Upper lobe of right lung (tissue), 1 donor: Measurements from ENCODE around the gene RAD50. TPM values are rescaled to one million over a fixed set of nuclear protein-coding genes. Genes with fewer than 3 reads are reported as not detected.

Experiments
- ATAC-seq: fragments of 200-7000 bp; cut with Tn5 transposase; one replicate; pipeline ENCODE4 v1.9.1; 2020; ENCODE audit warnings: mild to moderate bottlenecking, moderate library complexity
- DNase-seq: peaks from one replicate; pipeline ENCODE4 v3.0.0-alpha.2; 2020
- H3K27ac ChIP-seq: fragments of 200-600 bp; one replicate; pipeline ENCODE4 v1.8.0; 2022
- H3K27me3 ChIP-seq: fragments of 200-600 bp; one replicate; pipeline ENCODE4 v1.8.0; 2022; ENCODE audit warnings: mild to moderate bottlenecking
- H3K36me3 ChIP-seq: fragments of 200-600 bp; one replicate; pipeline ENCODE4 v1.8.0; 2022
- H3K4me1 ChIP-seq: fragments of 200-600 bp; one replicate; pipeline ENCODE4 v1.8.0; 2022
- H3K4me3 ChIP-seq: fragments of 200-600 bp; one replicate; pipeline ENCODE4 v1.8.0; 2022; ENCODE audit warnings: mild to moderate bottlenecking
- H3K9me3 ChIP-seq: fragments of 200-600 bp; one replicate; pipeline ENCODE4 v1.8.0; 2022
- CTCF ChIP-seq: fragments of 200-600 bp; IDR thresholded peaks from one replicate; pipeline ENCODE4 v1.8.0; 2022; ENCODE audit warnings: antibody characterized with exemption
- intact Hi-C: fragments of 100-400 bp; cut with DNase I; formaldehyde crosslinking; loops from one replicate; pipeline ENCODE4 v1.11.0; 2022
- total RNA-seq: library from RNA; stranded (reverse); fragmentation: NEBNext Ultra II Directional; extraction: Animal tissue kit (Norgen Biotek cat#: 25700); gene quantifications from one replicate; pipeline ENCODE4 v1.2.1, GENCODE V29; 2021
- donor health status: DM: no; HTN: yes; CAD: no; lungs with severe emphysema.

The RAD50 gene
- total RNA-seq, 1 donor from 2014 or later: 32.8 TPM

DNA sequence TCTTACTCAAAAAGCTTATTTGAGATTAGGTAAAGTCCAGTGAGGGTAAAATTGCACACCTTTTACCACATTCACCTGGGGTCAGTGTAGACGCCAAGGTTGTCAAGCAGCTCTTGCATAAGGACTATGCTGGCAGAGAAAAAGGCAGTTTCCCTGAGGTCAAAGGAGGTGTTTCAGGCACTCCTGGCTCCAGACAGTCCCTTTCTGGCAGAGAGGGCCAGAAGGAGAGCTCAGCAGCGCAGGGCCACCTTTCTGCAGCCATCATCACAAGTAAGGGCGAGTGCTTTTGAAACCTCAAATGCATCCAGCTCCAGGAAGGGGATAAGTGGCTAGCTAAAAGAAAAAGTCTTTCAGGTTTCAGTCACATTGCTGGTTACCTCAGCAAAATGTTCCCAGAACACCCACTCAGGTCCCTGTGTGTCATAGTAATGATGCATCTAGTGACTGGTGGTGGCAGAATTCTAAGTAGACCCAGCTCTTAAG lies 84.5 kb downstream of the RAD50 start:
- no peak for ATAC-seq
- H3K4me1 ChIP-seq: no peaks in the 10 kb centered on the region
- H3K27me3 ChIP-seq: no peaks in the 10 kb centered on the region
- H3K4me3 ChIP-seq: no peak overlapping the region
- no peak for TF ChIP-seq CTCF
- DNase-seq: no peak
- intact Hi-C loops: no loop called here
- no peak overlapping the region for H3K27ac ChIP-seq
- H3K9me3 ChIP-seq: no peaks in the 10 kb centered on the region
- H3K36me3 ChIP-seq: peaks cover 69% of the 10 kb centered on the region

DNA sequence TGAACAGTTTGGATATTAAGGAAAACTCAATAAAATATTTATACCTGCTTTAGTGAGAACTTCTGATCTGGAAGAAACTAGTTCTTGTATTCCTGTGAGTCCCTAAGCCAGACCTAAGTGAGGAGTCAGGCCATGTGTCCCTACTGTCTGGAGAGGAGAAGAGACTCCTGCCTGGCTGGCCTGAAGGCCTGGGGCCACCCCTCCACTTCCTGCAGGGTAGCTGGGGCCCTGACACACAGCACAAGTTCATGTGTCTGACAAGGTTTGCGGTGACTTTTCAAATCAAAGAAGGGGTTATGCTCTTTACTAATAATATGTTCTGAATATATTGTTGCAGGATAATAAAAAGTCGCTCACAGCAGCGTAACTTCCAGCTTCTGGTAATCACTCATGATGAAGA lies 85.1 kb downstream of the RAD50 start:
- H3K9me3 ChIP-seq: no peaks in the 10 kb centered on the region
- H3K4me3 ChIP-seq: no peak overlapping the region
- H3K36me3 ChIP-seq: peaks cover 64% of the 10 kb centered on the region
- no peak for TF ChIP-seq CTCF
- no peaks in the 10 kb centered on the region for H3K4me1 ChIP-seq
- DNase-seq (no peak), ATAC-seq (no peak)
- intact Hi-C loops: no loop called here
- H3K27ac ChIP-seq: no peak overlapping the region
- H3K27me3 ChIP-seq: no peaks in the 10 kb centered on the region

GRCh38 chr5:132644177-132644576 lies 87.4 kb downstream of the RAD50 start:
- no peaks in the 10 kb centered on the region for H3K4me1 ChIP-seq
- peaks cover 41% of the 10 kb centered on the region for H3K36me3 ChIP-seq
- H3K27ac ChIP-seq: no peak overlapping the region
- no peaks in the 10 kb centered on the region for H3K27me3 ChIP-seq
- H3K4me3 ChIP-seq: no peak overlapping the region
- H3K9me3 ChIP-seq: no peaks in the 10 kb centered on the region
- no peak for TF ChIP-seq CTCF
- ATAC-seq: no peak
- intact Hi-C loops: no loop called here
- DNase-seq: no peak

DNA sequence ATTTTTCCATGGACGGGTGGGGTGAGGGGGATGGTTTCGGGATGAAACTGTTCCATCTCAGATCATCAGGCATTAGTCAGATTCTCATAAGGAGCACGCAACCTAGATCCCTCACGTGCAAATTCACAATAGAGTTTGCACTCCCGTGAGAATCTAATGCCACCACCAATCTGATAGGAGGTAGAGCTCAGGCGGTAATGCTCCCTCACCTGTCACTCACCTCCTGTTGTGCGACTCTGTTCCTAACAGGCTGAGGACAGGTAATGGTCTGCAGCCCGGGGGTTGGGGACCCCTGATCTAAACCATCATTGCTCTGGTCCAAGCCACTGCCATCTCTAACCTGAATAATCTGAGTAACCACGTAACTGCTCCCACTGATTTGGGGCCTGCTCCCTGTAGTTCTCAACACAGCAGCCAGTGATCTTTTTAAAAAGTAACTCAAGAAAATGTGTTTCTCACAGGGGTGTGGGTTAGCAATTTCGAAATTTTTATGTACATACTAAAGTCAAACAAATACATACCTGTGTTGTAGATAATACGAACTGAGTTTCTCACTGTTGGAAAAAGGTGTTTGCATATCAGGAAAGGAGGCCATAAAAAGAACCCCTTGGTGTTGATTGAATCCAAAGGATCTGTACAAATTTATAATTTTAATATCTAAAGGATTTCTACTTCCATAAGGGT lies 89.9 kb downstream of the RAD50 start:
- no peak for TF ChIP-seq CTCF
- H3K4me3 ChIP-seq: no peak overlapping the region
- H3K27me3 ChIP-seq: no peaks in the 10 kb centered on the region
- intact Hi-C loops: no loop called here
- ATAC-seq (no peak), DNase-seq (no peak)
- H3K36me3 ChIP-seq: peaks cover 16% of the 10 kb centered on the region
- no peak overlapping the region for H3K27ac ChIP-seq
- no peaks in the 10 kb centered on the region for H3K4me1 ChIP-seq
- H3K9me3 ChIP-seq: no peaks in the 10 kb centered on the region

DNA sequence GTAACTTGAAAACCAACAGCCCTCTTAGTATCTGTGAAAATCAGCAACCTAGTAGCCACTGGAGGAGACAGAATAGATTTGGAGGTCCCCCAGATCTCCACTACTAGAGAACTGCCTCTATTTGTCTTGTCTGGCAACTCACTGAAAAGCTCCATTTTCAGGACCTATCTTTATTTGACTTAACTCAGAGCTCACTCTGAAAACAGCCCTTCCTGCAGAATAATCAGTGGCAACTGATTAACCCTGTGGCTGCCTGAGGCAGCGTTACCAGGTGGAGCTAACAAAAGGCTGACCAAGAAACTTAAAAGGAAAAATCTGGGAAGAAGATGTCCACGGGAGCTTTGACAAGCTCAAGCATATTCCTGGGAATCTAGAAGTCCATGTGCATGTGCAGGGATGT lies 90.7 kb downstream of the RAD50 start:
- Histone ChIP-seq H3K27me3 (peaks cover under 1% of the 10 kb centered on the region), H3K36me3 (peaks cover 9% of the 10 kb centered on the region), H3K4me3 (no peak overlapping the region), H3K27ac (no peak overlapping the region), H3K9me3 (no peaks in the 10 kb centered on the region), H3K4me1 (no peaks in the 10 kb centered on the region)
- intact Hi-C loops: no loop called here
- no peak for DNase-seq
- no peak for ATAC-seq
- no peak for TF ChIP-seq CTCF

DNA sequence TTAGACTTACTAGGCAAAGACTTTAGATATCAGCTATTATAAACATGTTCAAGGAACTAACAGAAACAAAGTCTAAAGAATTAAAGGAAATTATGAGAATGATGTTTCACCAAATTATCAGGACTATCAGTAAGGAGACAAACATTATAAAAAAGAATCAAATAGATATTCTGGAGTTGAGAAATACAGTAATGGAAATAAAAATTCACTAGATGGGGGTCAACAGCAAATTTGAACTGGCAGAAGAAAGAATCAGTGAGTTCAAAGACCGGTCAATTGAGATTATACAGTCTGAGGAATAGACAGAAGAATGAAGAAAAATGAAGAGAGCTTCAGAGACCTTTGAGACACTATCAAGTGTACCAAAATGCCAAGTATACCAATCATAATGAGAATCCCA lies 91.6 kb downstream of the RAD50 start:
- DNase-seq: no peak
- Histone ChIP-seq H3K4me3 (no peak overlapping the region), H3K27ac (no peak overlapping the region), H3K36me3 (peaks cover under 1% of the 10 kb centered on the region), H3K4me1 (no peaks in the 10 kb centered on the region), H3K27me3 (peaks cover 3% of the 10 kb centered on the region), H3K9me3 (no peaks in the 10 kb centered on the region)
- intact Hi-C loops: no loop called here
- no peak for ATAC-seq
- TF ChIP-seq CTCF: no peak
